Endothelial cell (in vitro differentiated cells): Measurements from ENCODE around the gene COL4A5. TPM values are rescaled to one million over a fixed set of nuclear protein-coding genes. Genes with fewer than 3 reads are reported as not detected.

Experiments
- DNase-seq: peaks from one replicate; pipeline ENCODE4 v3.0.0; 2021; ENCODE audit warnings: low spot score
- H3K27ac Mint-ChIP-seq: one replicate; pipeline ENCODE4 v1.8.0; 2021; ENCODE audit warnings: mixed read lengths, inconsistent platforms; ENCODE audit not compliant: unreplicated experiment
- H3K27me3 Mint-ChIP-seq: one replicate; pipeline ENCODE4 v1.8.0; 2021; ENCODE audit warnings: mild to moderate bottlenecking, moderate library complexity, mixed read lengths, inconsistent platforms; ENCODE audit not compliant: unreplicated experiment
- H3K36me3 Mint-ChIP-seq: one replicate; pipeline ENCODE4 v1.8.0; 2021; ENCODE audit warnings: mild to moderate bottlenecking, low read depth, mixed read lengths, inconsistent platforms; ENCODE audit not compliant: unreplicated experiment
- H3K4me1 Mint-ChIP-seq: one replicate; pipeline ENCODE4 v1.8.0; 2021; ENCODE audit warnings: mild to moderate bottlenecking, mixed read lengths, inconsistent platforms; ENCODE audit not compliant: unreplicated experiment
- H3K4me3 Mint-ChIP-seq: one replicate; pipeline ENCODE4 v1.8.0; 2021; ENCODE audit warnings: mild to moderate bottlenecking, mixed read lengths, inconsistent platforms; ENCODE audit not compliant: unreplicated experiment
- H3K9me3 Mint-ChIP-seq: one replicate; pipeline ENCODE4 v1.8.0; 2021; ENCODE audit warnings: mixed read lengths, inconsistent platforms; ENCODE audit not compliant: unreplicated experiment
- total RNA-seq: library from RNA; stranded (reverse); fragmentation: NEBNext Ultra II Directional; extraction: Animal tissue kit (Norgen Biotek cat#: 25700); gene quantifications from one replicate; pipeline ENCODE4 v1.2.1, GENCODE V29; 2021; ENCODE audit not compliant: unreplicated experiment
- TF ChIP-seq, protein P1 (sequence below): fragments of 200-600 bp; sonication (generic); IDR thresholded peaks from one replicate; pipeline ENCODE4 v1.5.0; 2021; ENCODE audit warnings: antibody characterized with exemption; ENCODE audit not compliant: unreplicated experiment

Gene COL4A5
- total RNA-seq, 1 donor from 2014 or later, result 54.6 TPM

- H3K27me3 Mint-ChIP-seq, result peaks cover 1% of the 10 kb centered on the region
- no peaks in the 10 kb centered on the region for H3K9me3 Mint-ChIP-seq
- no peak for DNase-seq
- no peaks in the 10 kb centered on the region for H3K36me3 Mint-ChIP-seq
- TF ChIP-seq, protein P1, sequence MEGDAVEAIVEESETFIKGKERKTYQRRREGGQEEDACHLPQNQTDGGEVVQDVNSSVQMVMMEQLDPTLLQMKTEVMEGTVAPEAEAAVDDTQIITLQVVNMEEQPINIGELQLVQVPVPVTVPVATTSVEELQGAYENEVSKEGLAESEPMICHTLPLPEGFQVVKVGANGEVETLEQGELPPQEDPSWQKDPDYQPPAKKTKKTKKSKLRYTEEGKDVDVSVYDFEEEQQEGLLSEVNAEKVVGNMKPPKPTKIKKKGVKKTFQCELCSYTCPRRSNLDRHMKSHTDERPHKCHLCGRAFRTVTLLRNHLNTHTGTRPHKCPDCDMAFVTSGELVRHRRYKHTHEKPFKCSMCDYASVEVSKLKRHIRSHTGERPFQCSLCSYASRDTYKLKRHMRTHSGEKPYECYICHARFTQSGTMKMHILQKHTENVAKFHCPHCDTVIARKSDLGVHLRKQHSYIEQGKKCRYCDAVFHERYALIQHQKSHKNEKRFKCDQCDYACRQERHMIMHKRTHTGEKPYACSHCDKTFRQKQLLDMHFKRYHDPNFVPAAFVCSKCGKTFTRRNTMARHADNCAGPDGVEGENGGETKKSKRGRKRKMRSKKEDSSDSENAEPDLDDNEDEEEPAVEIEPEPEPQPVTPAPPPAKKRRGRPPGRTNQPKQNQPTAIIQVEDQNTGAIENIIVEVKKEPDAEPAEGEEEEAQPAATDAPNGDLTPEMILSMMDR, result no peak
- peaks cover 5% of the 10 kb centered on the region for H3K4me1 Mint-ChIP-seq
- H3K4me3 Mint-ChIP-seq, result peak overlapping the region; percentile 89
- no peak overlapping the region for H3K27ac Mint-ChIP-seq
Observed at GRCh38 chrX:108437349-108438109, 2.1 kb upstream of the COL4A5 start.

DNA sequence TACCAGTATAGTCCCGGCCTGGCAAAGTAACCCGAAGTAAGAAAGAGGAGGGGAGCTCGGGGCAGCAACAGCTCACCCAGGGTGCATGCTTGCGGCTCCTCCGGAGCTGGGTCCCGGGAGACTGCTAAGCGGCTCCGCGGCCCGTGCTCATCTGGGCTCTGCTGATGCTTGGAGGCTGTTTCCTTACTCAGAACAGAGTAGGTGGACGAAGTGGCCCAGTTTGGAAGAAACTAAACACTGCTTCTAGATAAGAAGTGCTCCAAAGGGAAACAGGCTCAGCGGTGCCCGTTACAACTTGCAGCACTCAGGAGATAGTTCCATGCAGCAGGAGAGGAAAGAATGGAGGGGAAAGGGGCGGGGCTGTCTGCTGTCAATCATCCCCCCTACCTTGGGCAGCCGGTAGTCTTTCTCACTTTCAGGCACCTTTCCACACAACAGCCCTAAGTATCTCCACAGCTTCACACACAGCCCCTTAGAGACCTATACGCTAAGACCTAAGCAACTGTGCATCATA lies 1.5 kb upstream of the COL4A5 start, which contains the start of gene COL4A6:
Gene COL4A6 (minus strand): TSS at position 313 of the 514 bp plus-strand sequence. CDS start 226 bp downstream, at position 87.
- H3K9me3 Mint-ChIP-seq, result no peaks in the 10 kb centered on the region
- no peaks in the 10 kb centered on the region for H3K36me3 Mint-ChIP-seq
- peaks cover 1% of the 10 kb centered on the region for H3K27me3 Mint-ChIP-seq
- peak within 1 kb of the TSS; percentile 99 for H3K4me3 Mint-ChIP-seq
- H3K27ac Mint-ChIP-seq, result peak within 1 kb of the TSS; percentile 94
- TF ChIP-seq, protein P1, result no peak
- peaks cover 8% of the 10 kb centered on the region for H3K4me1 Mint-ChIP-seq
- peak; percentile 39 for DNase-seq

DNA sequence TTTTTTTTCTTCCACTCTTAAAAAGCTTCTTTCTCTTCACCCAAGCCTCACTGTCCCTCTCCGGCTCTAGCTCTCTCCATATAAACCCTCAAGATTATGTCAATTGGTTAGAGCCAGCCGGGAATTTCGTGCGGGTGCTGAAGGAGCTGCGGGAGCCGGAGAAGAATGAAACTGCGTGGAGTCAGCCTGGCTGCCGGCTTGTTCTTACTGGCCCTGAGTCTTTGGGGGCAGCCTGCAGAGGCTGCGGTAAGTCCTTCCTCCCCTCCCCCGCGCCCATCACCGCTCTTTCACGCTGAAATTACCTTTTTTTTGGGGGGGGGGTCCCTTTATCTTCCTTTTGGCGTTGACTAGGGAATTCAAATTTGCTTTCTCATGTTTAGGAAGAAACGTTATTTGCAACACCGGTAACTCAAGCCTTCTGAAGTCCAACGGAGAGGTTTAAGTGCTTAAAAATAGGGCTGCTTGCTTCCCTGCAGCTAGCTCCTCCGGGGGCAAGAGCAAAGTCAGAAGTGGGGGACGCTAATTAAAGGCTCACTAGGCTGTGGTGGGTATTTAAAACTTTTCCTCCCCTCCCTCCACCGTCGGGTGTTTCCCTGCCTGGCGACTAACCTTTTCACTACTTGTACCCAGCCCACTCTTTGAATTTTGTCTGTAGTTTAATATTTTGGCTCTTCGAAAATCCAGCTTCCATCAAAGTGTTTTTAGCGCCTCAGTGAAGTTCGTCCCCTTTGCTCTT lies 491 bp downstream of the COL4A5 start:
- peaks cover 1% of the 10 kb centered on the region for H3K27me3 Mint-ChIP-seq
- DNase-seq, result peak; percentile 17

GRCh38 chrX:108442901-108443464 lies 3.3 kb downstream of the COL4A5 start:
- Mint-ChIP-seq H3K36me3 (peaks cover 3% of the 10 kb centered on the region), H3K27ac (no peak overlapping the region), H3K9me3 (no peaks in the 10 kb centered on the region), H3K27me3 (peaks cover 1% of the 10 kb centered on the region), H3K4me3 (no peak overlapping the region), H3K4me1 (peaks cover 5% of the 10 kb centered on the region)
- no peak for DNase-seq
- TF ChIP-seq, protein P1, result no peak

More for the DNA sequence above, 491 bp downstream of the COL4A5 start:
- TF ChIP-seq, protein P1, result no peak
- Mint-ChIP-seq H3K9me3 (no peaks in the 10 kb centered on the region), H3K27ac (peak overlapping the region; percentile 94), H3K4me3 (peak overlapping the region; percentile 99), H3K36me3 (peaks cover 2% of the 10 kb centered on the region), H3K4me1 (peaks cover 8% of the 10 kb centered on the region)
